Colonic mucosa (tissue), 4 donors: ENCODE data around the gene PLEKHM1. TPM values are rescaled to one million over a fixed set of nuclear protein-coding genes. Genes with fewer than 3 reads are reported as not detected.

Experiments used
- DNase-seq: peaks from one replicate; pipeline ENCODE4 v3.0.0-alpha.2; 2020
- H3K27ac ChIP-seq: fragments of 200-600 bp; one replicate; pipeline ENCODE4 v1.8.0; 2021
- H3K27me3 ChIP-seq: fragments of 200-600 bp; one replicate; pipeline ENCODE4 v1.8.0; 2021
- H3K36me3 ChIP-seq: fragments of 200-600 bp; one replicate; pipeline ENCODE4 v1.8.0; 2021
- H3K4me1 ChIP-seq: fragments of 200-600 bp; one replicate; pipeline ENCODE4 v1.8.0; 2021; ENCODE audit warnings: mild to moderate bottlenecking
- H3K4me3 ChIP-seq: fragments of 200-600 bp; one replicate; pipeline ENCODE4 v1.8.0; 2021
- H3K9ac ChIP-seq, 2 donors: one replicate each; pipeline ENCODE4 v1.7.0; 2013; ENCODE audit warnings: control low read depth in 2 of 2, low read depth in 2 of 2, low read length in 2 of 2
- H3K9me3 ChIP-seq: fragments of 200-600 bp; one replicate; pipeline ENCODE4 v1.8.0; 2021
- intact Hi-C: fragments of 100-400 bp; cut with DNase I; formaldehyde crosslinking; loops from one replicate; pipeline ENCODE4 v1.14.1; 2022
- total RNA-seq, 2 donors: library from RNA; stranded (reverse); fragmentation: NEBNext Ultra II Directional in 1 of 2; extraction: Animal tissue kit (Norgen Biotek cat#: 25700) in 1 of 2; gene quantifications; one replicate each; pipeline ENCODE4 v1.2.1, GENCODE V29; 2021
- TF ChIP-seq, protein P1 (sequence below): fragments of 200-600 bp; IDR thresholded peaks from one replicate; pipeline ENCODE4 v1.8.0; 2022; ENCODE audit warnings: antibody characterized with exemption, mild to moderate bottlenecking
- donor health status: healthy.
- donor health status: DM: no; HTN: no; CAD: no.
- donor health status: DM: no; HTN: no; CAD: no.

The PLEKHM1 gene
- total RNA-seq, 2 donors from 2014 or later = 50.7 to 61.3 TPM

DNA sequence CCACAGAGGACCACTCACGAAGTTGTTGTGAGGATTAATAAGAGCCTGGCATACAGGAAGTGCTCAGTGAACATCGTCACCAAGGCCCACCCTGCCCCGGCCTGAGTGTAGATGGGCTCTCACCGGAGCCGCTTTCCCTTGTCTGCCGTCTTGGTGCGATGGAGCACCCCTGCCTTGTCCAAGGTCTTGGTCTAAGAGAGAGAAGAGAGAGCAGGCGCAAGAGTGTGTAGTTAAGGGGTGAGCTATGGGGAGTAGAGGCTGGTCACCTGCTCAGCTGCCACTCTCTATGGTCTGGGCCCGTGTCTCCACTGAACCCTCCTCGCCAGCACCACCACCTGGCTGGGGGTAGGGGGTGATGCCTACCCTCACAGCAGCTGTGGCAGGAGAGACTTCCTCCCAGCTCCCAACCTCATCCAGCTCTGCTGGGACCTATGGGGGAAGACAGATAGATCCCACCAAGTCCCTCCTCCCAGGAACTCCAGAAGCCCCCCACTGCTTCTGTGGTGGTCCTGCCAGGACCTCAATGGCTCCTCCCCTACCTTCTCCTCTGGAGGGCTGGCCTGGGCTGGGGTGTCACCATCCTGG, 86.5 kb downstream of the PLEKHM1 start:
- TF ChIP-seq, protein P1, sequence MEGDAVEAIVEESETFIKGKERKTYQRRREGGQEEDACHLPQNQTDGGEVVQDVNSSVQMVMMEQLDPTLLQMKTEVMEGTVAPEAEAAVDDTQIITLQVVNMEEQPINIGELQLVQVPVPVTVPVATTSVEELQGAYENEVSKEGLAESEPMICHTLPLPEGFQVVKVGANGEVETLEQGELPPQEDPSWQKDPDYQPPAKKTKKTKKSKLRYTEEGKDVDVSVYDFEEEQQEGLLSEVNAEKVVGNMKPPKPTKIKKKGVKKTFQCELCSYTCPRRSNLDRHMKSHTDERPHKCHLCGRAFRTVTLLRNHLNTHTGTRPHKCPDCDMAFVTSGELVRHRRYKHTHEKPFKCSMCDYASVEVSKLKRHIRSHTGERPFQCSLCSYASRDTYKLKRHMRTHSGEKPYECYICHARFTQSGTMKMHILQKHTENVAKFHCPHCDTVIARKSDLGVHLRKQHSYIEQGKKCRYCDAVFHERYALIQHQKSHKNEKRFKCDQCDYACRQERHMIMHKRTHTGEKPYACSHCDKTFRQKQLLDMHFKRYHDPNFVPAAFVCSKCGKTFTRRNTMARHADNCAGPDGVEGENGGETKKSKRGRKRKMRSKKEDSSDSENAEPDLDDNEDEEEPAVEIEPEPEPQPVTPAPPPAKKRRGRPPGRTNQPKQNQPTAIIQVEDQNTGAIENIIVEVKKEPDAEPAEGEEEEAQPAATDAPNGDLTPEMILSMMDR = no peak
- Histone ChIP-seq H3K9me3 (no peaks in the 10 kb centered on the region), H3K36me3 (peaks cover 19% of the 10 kb centered on the region), H3K9ac (no peak overlapping the region), H3K4me1 (peaks cover 4% of the 10 kb centered on the region), H3K4me3 (no peak overlapping the region), H3K27me3 (no peaks in the 10 kb centered on the region), H3K27ac (no peak overlapping the region)
- no peak for DNase-seq
- intact Hi-C loops = no loop called here

DNA sequence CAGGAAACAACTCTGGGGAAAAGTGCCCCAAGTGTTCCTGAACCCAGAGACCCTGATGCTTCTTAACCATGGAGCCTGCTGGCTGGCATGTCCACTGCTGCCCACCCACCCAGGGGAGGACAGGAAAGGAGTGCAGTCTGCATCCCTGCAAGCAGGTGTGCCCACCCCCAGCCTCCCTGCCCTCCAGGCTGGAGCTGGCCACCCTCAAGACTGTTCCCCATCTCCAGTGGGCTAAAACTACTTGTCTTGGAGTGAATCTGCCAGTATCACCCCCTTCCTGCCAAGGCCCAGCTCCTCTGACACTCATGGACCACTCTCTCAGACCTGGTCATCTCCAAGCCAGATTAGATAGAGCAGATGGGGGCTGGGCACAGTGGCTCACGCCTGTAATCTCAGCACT, 87.6 kb downstream of the PLEKHM1 start:
- Histone ChIP-seq H3K27ac (no peak overlapping the region), H3K27me3 (no peaks in the 10 kb centered on the region), H3K4me3 (no peak overlapping the region), H3K4me1 (peaks cover 4% of the 10 kb centered on the region), H3K9ac (no peak overlapping the region), H3K9me3 (no peaks in the 10 kb centered on the region), H3K36me3 (peaks cover 24% of the 10 kb centered on the region)
- DNase-seq = no peak
- intact Hi-C loops = no loop called here
- TF ChIP-seq, protein P1 = no peak

DNA sequence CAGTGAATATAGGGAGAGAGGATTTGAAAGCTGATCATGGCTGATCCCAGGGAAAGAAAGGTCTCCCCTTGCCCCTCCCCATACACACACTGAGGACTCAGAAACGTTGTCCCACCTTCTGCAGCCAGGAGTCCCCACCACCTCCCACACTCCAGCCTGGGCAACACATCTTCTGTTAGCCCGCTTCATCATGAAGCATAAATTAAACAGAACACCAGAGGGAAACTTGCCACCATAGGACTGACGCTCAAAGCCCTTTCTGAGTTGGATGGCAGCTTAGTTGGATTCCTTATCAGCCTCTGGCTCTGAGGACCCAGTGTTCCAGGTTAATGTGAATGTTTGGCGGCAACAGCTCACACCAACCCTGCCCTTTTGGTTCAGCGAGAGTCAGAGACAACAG, 91.7 kb downstream of the PLEKHM1 start:
- TF ChIP-seq, protein P1 = no peak
- Histone ChIP-seq H3K36me3 (peaks cover 26% of the 10 kb centered on the region), H3K4me1 (no peaks in the 10 kb centered on the region), H3K4me3 (no peak overlapping the region), H3K9me3 (no peaks in the 10 kb centered on the region), H3K9ac (no peak overlapping the region), H3K27me3 (no peaks in the 10 kb centered on the region), H3K27ac (no peak overlapping the region)
- DNase-seq = no peak
- intact Hi-C loops = loop anchor here (10.0 kb wide), 1 partner anchor 196 kb away; no protein-coding TSS in a partner anchor

DNA sequence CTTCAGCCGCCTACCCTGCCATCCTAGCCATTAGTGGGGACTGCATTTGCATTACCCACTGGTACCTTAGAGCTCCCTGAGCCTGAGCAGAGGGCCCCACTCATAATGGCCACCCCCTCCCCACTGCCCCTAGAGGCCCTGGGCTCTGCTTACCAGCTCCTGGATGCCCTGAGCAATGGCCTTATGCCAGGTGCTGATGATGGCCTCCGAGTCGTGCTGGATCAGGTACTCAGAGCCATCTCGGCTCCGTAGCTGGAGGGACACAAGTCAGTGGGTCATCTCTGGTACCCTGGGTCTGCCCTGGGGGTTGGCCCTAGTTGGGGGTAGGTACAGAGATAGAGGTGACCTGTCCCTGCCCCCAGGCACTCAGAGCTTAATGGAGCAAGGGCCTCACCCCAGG, 92.7 kb downstream of the PLEKHM1 start:
- Histone ChIP-seq H3K4me1 (no peaks in the 10 kb centered on the region), H3K27ac (no peak overlapping the region), H3K9ac (no peak overlapping the region), H3K27me3 (no peaks in the 10 kb centered on the region), H3K4me3 (no peak overlapping the region), H3K9me3 (no peaks in the 10 kb centered on the region), H3K36me3 (peaks cover 26% of the 10 kb centered on the region)
- intact Hi-C loops = loop anchor here (10.0 kb wide), 1 partner anchor 197 kb away; no protein-coding TSS in a partner anchor
- TF ChIP-seq, protein P1 = no peak
- no peak for DNase-seq

DNA sequence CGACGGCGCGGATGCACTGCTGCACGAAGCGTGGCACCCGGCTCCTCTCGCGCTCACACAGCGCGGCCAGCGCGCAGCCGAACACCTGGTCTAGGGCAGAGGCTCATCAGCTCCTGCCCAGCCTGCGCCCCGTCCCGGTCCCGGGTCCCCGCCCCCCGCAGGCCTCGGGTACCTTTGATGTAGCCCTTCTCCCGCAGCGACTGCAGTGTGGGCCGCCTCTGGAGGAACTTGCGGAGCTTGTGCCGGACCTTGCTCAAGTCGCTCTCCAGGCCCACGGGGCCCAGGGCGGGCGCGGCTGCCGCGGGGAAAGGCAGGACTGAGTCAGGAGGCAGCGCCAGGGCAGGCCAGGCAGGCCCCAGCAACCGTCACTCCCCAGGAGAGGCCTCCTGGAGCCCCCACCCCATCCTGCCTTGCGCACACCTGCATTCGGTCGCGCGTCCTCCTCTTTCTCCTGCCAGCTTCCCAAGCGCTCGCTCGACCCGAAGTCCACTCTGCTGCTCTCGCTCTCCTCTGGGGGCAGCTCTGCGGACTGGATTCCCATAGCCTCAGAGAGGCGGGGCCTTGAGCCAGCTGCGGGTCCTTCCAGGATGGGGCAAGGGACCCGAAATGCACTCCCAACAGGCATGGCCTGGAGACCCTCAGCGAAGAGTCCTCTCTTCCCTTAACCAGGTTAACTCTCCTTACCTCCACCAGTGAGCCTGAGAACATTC, 93.9 kb downstream of the PLEKHM1 start:
- DNase-seq = no peak
- TF ChIP-seq, protein P1 = no peak
- Histone ChIP-seq H3K36me3 (peaks cover 21% of the 10 kb centered on the region), H3K4me3 (no peak overlapping the region), H3K9ac (no peak overlapping the region), H3K9me3 (no peaks in the 10 kb centered on the region), H3K27ac (no peak overlapping the region), H3K4me1 (no peaks in the 10 kb centered on the region), H3K27me3 (no peaks in the 10 kb centered on the region)
- intact Hi-C loops = loop anchor here (10.0 kb wide), 1 partner anchor 198 kb away; no protein-coding TSS in a partner anchor
